Activated gamma-delta T cell (primary cell): ENCODE data around the gene TESMIN.

Experiments used
- DNase-seq: peaks from one replicate; lab custom pipeline; 2025; lab: John Stamatoyannopoulos, UW

Gene TESMIN

GRCh38 chr11:68659158-68659921 lies 92.0 kb downstream of the TESMIN start:
- DNase-seq: no peak

- no peak for DNase-seq
Measured at GRCh38 chr11:68658661-68659060, 92.7 kb downstream of the TESMIN start.

GRCh38 chr11:68658097-68658496 lies 93.2 kb downstream of the TESMIN start:
- no peak for DNase-seq
